Loucy (cell line): ENCODE data around the gene VWF.

ENCODE experiments used
- CTCF ChIP-seq: fragments of 200-600 bp; sonication (generic); conservative IDR thresholded peaks from 2 replicates; pipeline ENCODE4 v1.5.1; 2014; ENCODE audit warnings: mild to moderate bottlenecking, antibody characterized with exemption, low read length
- EZH2phosphoT487 ChIP-seq: fragments of 200-600 bp; IDR thresholded peaks from 2 replicates; pipeline ENCODE4 v1.6.1; 2018; ENCODE audit warnings: antibody characterized with exemption, mild to moderate bottlenecking, moderate library complexity, borderline replicate concordance

DNA sequence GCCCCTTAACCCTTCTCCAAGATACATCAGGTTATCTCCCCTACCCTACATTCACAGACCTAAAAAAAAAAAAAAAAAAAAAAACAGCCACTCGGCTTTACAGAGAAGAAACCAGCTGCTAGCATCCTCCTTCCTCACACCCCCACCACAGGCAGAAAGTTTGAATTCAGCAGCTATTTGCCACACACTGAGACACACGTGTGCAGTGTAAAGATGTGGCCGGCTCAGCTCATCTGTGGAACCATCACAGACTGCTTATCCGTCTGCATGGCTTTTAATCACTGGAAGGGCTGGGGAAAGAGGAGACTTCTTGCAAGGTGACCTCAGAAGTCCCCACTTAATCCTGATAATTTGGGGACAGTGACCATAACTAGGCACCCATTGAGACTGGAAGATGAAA is 50.0 kb downstream of the VWF start:
- TF ChIP-seq CTCF (no peak), EZH2phosphoT487 (no peak)
